Fibroblast of lung (primary cell): ENCODE measurements around the gene AP1S2.

Source experiments
- CTCF ChIP-seq, 2 donors: IDR thresholded peaks in 1 of 2; conservative IDR thresholded peaks in 1 of 2; 1 replicate in 1 of 2; 2 replicates in 1 of 2; pipeline ENCODE4 v1.5.1; 2011 to 2012; ENCODE audit warnings: low read length in 2 of 2, control low read depth in 1 of 2, inconsistent platforms in 1 of 2, low read depth in 1 of 2, mild to moderate bottlenecking in 1 of 2
- EZH2 ChIP-seq: IDR thresholded peaks from 2 replicates; pipeline ENCODE4 v1.5.1; 2012; ENCODE audit warnings: low read length, control low read depth, mild to moderate bottlenecking; ENCODE audit errors: missing control alignments

- TF ChIP-seq CTCF (conservative IDR thresholded peaks at IDR 0.05 in 1 of 2, IDR thresholded peaks at IDR 0.05 in 1 of 2; ENCODE audit: low read depth in 1 of 2, low read length in 2 of 2) (no peak), EZH2 (no peak)
These were observed 25.4 kb downstream of the AP1S2 start for GRCh38 chrX:15829217-15829616.
